GM21825 (cell line): Measurements from ENCODE around the gene MDN1.
"Not testable (repeated sequence)": the region's sequence is repeated elsewhere in the genome, so short reads cannot be mapped to it uniquely, and the experiment has no call there.

Source experiments
- ATAC-seq: cut with Tn5 transposase; IDR thresholded peaks from one replicate; pipeline ENCODE4 v1.9.1; 2021; ENCODE audit warnings: mild to moderate bottlenecking, moderate library complexity; ENCODE audit not compliant: unreplicated experiment

The MDN1 gene, protein sequence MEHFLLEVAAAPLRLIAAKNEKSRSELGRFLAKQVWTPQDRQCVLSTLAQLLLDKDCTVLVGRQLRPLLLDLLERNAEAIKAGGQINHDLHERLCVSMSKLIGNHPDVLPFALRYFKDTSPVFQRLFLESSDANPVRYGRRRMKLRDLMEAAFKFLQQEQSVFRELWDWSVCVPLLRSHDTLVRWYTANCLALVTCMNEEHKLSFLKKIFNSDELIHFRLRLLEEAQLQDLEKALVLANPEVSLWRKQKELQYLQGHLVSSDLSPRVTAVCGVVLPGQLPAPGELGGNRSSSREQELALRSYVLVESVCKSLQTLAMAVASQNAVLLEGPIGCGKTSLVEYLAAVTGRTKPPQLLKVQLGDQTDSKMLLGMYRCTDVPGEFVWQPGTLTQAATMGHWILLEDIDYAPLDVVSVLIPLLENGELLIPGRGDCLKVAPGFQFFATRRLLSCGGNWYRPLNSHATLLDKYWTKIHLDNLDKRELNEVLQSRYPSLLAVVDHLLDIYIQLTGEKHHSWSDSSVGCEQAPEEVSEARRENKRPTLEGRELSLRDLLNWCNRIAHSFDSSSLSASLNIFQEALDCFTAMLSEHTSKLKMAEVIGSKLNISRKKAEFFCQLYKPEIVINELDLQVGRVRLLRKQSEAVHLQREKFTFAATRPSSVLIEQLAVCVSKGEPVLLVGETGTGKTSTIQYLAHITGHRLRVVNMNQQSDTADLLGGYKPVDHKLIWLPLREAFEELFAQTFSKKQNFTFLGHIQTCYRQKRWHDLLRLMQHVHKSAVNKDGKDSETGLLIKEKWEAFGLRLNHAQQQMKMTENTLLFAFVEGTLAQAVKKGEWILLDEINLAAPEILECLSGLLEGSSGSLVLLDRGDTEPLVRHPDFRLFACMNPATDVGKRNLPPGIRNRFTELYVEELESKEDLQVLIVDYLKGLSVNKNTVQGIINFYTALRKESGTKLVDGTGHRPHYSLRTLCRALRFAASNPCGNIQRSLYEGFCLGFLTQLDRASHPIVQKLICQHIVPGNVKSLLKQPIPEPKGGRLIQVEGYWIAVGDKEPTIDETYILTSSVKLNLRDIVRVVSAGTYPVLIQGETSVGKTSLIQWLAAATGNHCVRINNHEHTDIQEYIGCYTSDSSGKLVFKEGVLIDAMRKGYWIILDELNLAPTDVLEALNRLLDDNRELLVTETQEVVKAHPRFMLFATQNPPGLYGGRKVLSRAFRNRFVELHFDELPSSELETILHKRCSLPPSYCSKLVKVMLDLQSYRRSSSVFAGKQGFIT (N-terminal part only)

DNA sequence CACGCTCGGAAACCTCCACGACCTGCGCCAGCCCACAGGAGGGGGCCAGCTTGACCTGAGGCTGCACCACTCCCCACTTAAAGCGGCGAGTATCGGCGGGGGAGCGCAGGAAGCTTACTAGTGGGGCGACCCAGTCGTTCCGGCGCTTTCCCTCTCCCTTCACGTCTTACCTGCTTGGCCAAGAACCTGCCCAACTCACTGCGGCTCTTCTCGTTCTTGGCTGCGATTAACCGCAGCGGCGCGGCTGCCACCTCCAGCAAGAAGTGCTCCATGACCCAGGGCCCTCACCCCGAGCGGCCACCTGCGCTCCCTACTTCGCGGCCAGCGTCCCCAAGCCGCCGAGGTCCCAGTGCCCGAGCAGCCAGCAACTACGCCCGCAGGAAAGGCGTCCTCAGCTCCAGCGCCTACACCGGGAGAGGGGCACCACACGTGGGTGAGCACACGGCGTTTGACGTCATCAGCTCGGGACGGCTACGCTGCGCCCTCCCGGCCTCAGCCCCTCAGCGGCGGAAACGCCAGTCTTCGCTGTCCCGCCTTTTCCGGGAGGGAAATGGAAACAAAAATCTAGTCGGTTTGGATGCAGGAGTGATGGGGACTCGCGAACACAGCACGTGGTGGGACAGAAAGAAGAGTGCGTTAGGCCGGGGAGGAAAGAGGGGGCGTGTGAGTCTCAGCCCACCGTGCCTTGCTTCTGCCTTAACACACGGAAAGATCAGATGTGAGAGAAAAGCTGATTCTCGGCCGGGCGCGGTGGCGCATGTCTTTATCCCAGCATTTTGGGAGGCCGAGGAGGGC lies at the start of gene MDN1:
Gene MDN1, minus strand, starts transcription at position 459 of the 795 bp plus-strand sequence. Its CDS starts 187 bp downstream, at position 272.
- peak; percentile 94 for ATAC-seq

DNA sequence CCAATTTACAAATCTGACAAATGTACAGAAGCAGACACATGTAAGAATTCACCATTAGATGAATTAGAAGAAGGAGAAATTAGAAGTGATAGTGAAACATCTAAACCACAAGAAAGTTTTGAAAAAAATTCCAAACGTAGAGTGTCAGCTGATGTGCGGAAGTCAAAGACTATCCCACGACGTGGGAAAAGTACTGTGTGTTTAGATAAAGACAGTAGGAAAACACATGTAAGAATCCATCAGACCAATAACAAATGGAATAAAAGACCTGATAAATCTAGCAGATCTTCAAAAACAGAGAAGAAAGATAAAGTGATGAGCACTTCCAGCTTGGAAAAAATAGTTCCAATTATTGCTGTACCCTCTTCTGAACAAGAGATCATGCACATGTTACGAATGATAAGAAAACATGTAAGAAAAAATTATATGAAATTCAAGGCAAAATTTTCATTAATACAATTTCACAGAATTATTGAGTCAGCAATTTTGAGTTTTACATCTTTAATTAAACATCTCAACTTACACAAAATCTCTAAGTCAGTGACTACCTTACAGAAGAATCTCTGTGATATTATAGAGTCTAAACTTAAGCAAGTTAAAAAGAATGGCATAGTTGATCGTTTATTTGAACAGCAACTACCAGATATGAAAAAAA lies 46.6 kb upstream of the MDN1 start:
- ATAC-seq = no peak

DNA sequence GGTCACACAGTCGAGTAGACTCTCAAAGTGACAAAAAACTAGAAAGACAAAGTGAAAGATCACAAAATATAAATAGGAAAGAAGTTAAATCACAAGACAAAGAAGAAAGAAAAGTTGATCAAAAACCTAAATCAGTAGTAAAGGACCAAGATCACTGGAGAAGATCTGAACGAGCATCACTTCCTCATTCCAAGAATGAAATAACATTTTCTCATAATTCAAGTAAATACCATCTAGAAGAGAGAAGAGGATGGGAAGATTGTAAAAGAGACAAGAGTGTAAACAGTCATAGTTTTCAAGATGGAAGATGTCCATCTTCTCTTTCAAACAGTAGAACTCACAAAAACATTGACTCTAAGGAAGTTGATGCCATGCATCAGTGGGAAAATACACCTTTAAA lies 43.1 kb upstream of the MDN1 start:
- no peak for ATAC-seq

DNA sequence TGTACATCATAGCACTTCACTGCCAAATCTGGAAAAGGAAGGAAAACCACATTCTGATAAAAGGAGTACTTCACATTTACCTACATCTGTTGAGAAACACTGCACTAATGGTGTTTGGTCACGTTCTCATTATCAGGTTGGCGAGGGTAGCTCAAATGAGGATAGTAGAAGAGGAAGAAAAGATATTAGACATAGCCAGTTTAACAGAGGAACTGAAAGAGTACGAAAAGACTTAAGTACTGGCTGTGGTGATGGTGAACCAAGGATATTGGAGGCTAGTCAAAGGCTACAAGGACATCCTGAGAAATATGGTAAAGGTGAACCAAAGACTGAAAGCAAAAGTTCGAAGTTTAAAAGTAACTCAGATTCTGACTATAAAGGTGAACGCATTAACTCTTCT lies 42.7 kb upstream of the MDN1 start:
- ATAC-seq = peak; percentile 70

DNA sequence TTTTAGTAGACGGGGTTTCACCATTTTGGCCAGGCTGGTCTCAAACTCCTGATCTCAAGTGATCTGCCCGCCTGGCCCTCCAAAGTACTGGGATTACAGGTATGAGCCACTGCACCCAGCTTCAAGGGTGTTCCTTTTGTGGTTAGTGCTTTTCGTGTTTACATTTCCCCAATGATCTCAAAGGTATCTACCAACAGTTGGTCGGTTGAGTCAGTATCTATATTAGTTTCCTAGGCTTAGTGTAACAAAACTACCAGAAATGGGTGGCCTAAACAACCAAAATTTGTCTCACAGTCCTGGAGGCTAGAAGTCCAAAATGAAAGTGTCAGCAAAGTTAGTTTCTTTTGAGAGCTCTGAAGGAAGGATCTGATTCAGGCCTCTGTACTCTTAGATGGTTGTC lies 40.1 kb upstream of the MDN1 start:
- peak; percentile 60 for ATAC-seq

DNA sequence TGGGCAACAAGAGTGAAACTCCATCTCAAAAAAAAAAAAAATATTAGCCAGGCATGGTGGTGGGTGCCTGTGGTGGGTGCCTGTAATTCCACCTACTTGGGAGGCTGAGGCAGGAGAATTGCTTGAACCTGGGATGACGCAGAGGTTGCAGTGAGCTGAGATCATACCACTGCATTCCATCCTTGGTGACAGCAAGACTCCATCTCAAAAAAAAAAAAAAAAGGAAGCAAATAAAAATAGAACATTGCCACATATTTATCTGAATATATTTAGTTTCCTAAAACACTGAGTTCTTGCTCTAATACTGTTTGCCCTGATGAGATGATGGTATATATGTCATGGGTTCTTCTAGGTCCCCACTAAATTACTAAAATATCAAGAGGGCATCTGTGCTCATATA lies 38.4 kb upstream of the MDN1 start:
- ATAC-seq = no peak

DNA sequence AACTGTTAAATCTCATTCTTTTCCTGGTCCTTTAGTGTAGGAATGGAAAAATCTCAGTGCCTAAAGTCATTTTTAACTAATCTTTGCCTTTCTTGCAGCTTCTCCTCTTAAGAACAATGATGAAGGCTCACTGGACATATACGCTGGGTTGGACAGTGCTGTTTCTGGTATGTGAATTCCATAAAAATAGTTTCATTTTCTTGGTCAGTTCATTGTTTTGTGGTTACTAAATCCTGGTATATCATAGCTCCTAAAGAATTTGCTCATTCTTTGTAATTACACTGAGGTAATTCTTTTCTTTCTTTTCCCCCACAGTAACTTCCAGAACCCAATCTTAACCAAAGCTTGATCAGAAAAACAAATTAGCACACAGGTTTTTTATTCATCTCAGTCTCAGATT lies 33.5 kb upstream of the MDN1 start:
- ATAC-seq = no peak

DNA sequence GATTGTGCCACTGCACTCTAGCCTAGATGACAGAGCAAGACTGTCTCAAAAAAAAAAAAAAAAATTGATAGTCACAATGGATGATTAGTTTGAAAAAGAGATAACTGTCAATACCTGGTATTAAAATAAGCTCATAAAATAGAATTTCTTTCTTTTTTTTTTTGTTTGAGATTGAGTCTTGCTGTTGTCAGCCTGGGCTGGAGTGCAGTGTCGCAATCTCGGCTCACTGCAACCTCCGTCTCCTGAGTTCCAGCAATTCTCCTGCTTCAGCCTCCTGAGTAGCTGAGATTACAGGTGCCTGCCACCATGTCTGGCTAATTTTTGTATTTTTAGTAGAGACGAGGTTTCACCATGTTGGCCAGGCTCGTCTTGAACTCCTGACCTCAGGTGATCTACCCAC lies 27.9 kb upstream of the MDN1 start:
- ATAC-seq = not testable (repeated sequence)

DNA sequence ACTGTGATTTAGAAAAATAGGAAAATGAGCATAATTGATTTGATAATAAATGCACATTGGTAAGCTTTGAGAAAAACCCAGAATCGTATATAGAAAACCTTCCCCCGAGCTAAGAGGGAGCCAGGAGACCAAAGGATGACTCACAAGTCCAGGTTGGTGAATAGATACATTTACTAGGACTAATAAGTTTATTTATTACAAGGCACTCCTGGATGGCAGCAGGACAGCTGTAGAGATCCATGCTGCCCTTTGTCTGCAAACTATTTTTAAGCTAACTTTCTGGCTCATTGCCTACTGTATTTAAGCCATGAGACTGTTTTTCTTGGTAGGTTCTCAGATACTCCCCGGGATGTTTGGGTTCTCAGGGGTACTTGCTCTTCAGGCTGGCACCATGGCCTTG lies 23.5 kb upstream of the MDN1 start:
- no peak for ATAC-seq

DNA sequence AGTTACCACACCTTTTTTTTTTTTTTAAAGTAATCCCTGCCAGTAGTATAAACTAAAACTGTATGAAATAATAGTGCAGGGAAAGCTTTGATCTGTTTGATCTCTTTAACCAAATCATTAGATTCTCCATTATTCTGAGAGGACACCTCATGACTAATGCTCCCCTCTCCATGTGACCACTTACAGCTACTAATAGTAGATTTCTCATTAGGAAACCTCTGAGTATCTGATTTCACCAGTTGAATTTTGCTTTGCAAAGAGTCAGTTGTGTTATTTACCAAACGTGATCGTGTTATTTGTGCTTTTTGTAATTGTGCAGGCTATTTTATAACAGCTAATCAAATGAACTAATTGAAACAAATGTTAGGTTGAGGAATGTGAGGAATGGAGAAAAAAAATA lies 22.6 kb upstream of the MDN1 start:
- ATAC-seq = no peak

DNA sequence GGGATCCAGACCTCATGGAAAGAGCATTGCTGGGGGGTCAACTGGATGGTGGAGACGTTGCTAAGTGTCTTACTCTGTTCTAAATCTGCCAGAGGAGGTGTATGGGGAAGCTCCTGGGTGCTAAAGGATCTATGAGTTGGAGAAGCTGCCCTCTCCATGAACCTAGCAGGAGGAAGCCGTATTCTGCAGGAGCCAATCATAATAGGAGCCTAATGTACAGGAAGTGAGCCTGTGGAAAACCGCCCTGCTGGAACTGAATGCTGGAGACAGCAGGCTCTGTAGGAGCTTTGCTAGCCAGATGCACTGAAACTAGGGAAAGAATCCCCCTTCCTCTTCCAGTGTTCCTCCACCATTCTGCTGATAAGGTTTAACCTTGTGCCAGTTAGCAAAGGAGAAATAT lies 20.9 kb upstream of the MDN1 start:
- ATAC-seq = no peak

DNA sequence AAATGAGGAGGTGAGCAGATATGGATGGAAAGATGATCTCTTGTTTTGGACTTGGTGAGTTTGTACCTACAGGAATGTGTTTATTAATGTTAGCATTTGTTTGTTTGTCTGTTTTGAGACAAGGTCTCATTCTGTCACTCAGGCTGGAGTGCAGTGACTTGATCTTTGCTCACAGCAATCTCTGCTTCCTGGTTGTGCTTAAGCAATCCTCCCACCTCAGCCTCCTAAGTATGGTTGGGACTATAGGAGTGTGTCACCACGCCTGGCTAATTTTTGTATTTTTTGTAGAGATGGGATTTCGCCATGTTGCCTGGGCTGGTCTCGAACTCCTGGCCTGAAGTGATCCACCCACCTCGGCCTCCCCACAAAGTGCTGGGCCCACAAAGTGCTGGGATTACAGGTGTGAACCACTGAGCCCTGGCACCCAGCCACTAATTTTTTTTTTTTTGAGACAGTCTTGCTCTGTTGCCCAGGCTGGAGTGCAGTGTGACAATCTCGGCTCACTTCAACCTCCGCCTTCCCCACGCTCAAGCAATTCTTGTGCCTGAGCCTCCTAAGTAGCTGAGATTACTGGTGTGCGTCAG lies 17.1 kb upstream of the MDN1 start:
- ATAC-seq = no peak

DNA sequence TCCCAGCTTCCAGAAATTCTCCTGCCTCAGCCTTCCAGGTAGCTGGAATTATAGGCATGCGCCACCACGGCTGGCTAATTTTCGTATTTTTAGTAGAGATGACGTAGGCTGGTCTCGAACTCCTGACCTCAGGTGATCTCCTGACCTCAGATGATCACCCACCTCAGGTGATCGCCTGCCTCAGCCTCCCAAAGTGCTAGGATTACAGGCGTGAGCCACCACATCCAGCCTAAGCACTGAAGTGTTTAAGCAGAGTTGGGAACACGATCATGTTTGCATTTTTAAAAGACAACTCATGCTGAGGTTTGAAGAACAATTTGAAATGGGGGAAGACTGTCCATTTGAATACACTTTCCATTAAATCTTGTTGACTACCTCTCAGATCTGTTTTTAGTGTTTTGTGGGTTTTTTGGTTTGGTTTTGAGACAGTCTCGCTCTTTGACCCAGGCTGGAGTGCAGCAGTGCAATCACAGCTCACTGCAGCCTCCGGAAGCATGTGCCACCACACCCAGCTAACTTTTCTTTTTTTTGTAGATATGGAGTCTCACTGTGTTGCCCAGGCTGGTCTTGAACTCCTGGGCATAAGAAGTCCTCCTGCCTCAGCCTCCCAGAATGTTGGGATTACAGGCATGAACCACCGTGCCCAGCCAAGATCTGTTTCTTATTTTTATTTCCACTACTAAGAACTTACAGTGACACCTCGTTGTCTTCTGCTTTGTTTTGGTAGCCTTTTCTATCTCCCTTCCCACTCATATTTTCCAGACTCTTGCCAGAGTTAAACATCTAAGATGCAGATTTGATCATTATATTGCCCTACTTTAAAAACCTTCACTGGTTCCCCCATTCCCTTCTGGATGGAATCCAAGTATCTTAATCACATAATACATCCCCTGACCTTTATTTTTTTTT lies 15.5 kb upstream of the MDN1 start:
- ATAC-seq = peak; percentile 97

DNA sequence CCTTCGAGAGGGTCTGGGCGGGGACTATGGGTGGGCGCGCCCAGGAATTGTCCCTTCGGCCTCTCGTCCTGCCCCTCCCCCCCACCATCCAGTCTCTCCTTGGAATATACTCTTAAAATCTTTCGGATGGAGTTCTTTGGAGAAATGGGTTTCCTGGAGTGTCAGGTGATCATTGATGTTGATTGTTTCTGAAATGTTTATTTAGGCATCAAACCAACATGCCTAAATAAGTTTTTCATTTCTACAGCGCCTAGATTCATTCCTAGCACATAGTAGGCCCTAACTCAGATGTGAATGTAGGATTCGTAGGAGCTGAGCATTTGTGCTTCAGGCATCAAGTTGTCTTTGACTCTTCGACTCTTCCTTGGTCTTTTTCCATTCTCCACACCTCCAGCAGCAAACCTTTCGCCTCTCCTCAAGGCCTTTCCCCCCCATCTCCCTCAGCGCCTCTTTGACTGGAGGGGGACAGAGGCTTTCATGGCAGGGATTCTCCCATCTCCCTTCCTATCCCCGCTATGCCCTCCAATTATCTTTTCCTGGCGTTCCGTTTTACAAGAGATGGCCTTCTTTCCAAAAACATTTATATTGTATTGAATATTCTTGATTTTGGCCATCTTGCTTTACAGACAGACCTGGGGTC lies 10.7 kb upstream of the MDN1 start:
- ATAC-seq = no peak

DNA sequence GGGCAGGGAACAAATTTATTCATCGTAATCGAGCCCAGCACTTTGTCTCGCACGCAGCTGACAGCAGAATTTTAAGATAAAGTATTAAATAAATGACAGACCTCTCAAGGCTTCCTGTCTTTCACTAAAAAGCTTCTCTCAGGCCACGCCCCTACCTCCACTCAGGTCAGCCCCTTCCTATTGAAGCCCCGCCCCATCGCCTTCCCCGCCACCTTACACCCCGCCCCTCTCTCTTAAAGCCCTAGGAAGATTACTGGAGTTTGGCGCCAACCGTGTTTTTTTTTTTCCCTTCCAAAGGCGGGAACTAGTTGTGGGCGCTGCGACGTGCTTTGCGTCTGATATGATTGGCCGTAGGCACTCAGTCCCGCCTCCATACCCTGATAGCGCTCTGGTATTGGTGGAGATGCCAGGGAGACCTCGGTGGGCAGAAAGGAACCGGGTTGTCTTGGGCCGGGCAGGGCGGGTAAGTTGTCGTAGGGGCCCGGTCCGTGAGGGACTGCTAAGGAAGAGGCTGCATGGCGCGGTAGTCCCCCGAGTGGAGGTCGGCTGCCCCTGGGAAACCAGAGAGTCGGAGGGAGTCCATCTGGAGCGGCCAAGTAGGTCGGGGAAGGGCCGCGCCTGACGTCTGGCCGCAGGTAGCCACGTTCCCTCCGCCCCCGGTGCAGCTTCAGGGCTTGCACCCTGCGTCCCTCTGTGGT lies 10.0 kb upstream of the MDN1 start, which contains the start of gene CASP8AP2:
Gene CASP8AP2, plus strand, starts transcription at position 409 of the 698 bp plus-strand sequence.
- ATAC-seq = peak; percentile 98

DNA sequence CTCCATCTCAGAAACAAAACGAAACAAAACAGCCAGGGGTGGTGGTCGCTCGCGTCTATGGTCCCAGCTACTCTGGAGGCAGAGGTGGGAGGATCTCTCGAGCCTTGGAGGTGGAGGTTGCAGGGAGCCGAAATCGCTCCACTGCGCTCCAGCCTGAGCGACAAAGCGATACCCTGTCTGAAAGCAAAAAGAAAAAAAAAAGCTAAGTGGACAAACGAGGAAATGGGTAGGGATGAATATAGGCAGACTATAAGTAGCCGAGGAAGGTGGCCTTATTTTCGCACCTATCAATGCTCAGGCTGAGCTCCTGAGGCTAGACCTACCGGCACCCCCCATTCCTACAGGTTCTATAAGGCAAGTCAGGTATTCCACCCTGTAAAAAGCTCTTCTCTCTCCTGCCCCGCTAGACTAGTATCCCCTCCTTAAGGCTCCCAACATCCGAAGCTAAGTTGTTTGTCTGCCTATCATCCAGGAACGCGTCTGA lies 9.4 kb upstream of the MDN1 start:
- peak; percentile 35 for ATAC-seq

DNA sequence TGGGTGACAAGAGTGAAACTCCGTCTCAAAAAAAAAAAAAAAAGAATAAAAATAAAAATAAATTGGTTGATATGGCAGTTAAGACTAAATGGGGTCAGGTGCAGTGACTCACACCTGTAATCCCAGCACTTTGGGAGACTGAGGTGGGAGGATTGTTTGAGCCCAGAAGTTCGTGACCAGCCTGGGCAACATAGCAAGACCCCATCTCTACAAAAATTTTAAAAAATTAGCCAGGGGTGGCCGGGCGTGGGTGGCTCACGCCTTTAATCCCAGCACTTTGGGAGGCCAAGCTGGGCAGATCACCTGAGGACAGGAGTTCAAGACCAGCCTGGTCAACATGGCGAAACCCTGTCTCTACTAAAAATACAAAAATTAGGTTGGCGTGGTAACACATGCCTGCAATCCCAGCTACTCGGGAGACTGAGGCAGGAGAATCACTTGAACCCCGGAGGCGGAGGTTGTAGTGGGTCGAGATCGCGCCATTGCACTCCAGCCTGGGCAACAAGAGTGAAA lies 8.9 kb upstream of the MDN1 start:
- not testable (repeated sequence) for ATAC-seq
